HG02870 (cell line): ENCODE data around the gene TPGS2.
"Not testable (repeated sequence)": the region's sequence is repeated elsewhere in the genome, so short reads cannot be mapped to it uniquely, and the experiment has no call there.

Experiments
- ATAC-seq: cut with Tn5 transposase; IDR thresholded peaks from one replicate; pipeline ENCODE4 v1.9.1; 2021; ENCODE audit warnings: mild to moderate bottlenecking, moderate library complexity; ENCODE audit not compliant: unreplicated experiment

Gene TPGS2

GRCh38 chr18:36828630-36829361, at the start of gene TPGS2, which contains the start of gene KIAA1328:
TPGS2 (minus strand) TSS chr18:36829002; CDS start chr18:36828767, 235 bp downstream.
KIAA1328 (plus strand) TSS chr18:36829127; CDS start chr18:36829139, 12 bp downstream.
- peak; percentile 91 for ATAC-seq

- ATAC-seq = not testable (repeated sequence)
These were observed 45.0 kb upstream of the TPGS2 start for GRCh38 chr18:36873826-36874225.

DNA sequence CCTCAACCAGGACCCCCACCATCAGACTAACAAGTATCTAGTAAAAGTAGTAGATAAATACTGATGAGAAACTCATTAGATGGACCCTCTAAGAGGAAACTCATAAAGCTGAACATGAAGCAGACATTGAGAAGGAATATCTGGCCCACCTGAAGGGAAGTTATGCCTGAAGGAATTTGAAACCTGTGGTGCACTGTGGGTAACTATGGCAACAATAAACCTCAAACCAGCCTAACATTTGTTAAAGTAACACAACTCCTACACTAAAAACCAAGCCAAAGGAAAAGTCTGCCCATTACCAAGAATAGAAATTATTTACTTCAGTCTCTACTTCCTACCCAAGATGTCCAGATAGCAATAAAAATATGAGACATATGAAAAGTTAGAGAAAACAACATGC, 43.5 kb upstream of the TPGS2 start:
- ATAC-seq = no peak

DNA sequence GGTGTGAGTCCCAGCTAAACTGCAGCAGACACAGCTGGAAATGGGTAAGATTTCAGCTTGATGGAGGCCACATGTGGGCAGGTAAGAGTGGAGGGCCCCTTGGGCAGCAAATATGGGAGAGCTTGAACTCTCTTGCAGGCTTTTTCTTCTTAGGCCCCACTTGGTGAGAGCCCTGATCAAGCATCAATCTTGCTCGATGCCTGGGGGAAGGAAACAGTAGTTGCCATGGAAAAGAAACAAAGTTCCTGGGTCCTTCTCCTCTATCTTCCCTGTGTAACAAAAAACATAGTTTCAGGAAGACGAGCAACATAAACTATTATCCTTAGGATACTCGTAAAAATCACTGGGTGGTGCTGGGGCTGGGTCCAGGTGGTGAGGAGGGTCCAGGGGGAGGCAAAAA, 43.0 kb upstream of the TPGS2 start:
- ATAC-seq = no peak

GRCh38 chr18:36867056-36867455, 38.3 kb upstream of the TPGS2 start:
- no peak for ATAC-seq

GRCh38 chr18:36862182-36862581, 33.4 kb upstream of the TPGS2 start:
- no peak for ATAC-seq

GRCh38 chr18:36856815-36857214, 28.0 kb upstream of the TPGS2 start:
- ATAC-seq = no peak

DNA sequence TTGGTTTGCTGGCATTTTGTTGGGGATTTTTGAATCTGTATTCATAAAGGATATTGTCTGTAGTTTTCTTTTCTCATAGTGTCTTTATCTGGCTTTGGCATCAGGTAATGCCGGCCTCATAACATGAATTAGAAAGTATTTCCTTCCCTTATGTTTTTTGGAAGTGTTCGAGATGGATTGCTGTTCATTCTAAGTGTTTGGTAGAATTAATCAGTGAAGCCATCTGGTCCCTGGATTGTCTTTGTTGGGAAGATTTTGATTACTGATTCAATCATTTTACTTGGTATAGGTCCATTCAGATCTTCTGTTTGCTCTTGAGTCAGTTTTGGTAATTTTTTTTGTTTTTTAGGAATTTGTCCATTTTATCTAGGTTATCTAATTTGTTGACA, 22.4 kb upstream of the TPGS2 start:
- no peak for ATAC-seq

DNA sequence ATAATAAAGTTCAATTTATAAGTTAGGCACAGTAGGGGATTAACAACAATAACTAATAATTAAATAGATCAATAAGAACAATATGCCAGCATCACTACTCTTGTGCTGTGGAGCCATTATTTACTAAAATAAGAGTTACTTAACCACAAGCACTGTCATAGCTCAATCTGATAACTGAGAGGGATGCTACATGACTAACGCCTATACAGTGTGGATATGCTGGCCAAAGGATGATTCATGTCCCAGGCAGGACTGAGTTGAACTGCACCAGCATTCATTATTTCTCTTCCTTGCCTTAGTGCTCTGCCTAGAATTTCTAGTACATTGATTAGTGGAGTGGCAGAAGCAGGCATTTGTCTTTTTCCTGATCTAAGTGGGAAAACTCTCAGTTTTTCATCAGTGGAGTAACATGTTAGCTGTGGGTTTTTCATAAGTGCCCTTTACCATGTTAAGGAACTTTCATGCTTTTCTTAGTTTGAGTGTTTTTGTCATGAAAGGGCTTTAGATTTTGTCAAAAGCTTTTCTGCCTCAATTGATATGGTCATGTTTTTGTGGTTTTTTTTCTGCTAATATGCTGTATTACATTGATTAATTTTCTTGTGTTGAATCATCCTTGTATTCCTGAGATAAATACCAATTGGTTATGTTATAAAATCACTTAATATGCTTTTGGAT, 21.9 kb upstream of the TPGS2 start:
- no peak for ATAC-seq

GRCh38 chr18:36849288-36850006, 20.6 kb upstream of the TPGS2 start:
- no peak for ATAC-seq

DNA sequence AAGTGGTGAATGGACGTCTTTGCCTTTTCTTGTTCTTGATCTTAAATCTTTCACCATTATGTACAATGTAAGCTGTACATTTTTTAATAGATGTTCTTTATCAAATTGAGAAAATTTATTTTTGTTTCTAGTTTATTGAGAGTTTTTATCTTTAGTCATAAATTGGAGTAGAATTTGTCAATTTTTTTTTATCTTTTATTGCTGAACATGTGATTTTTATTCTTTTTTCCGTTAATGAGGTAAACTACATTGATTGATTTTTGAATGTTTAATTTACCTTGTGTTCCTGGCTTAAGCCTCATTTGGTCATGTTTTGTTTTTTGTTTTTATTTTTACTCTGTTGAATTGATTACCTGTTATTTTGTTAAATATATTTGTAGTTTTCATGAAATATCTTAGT, 19.8 kb upstream of the TPGS2 start:
- no peak for ATAC-seq

- no peak for ATAC-seq
These were observed 15.0 kb upstream of the TPGS2 start for GRCh38 chr18:36843784-36844183.

- ATAC-seq = no peak
These were observed 14.4 kb upstream of the TPGS2 start for GRCh38 chr18:36843199-36843598.

DNA sequence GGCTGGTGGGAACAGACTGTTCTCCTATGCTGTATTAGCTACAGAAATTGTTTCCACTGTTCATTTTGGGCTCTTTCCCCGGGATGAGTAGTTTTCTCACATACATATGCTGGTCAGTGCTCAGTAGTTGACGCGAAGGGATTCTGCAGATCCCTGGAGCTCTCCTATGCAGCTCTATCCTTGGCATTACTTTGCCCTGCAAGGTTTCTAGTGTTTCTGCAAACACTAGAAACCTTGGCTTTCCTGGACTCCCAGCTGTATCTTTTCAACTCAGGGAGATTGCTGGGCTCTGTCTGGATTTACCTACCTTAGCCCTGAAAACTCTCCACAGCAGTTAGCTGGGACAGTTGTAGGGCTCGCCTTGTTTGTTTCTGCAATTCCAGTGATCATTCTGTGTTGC, 11.0 kb upstream of the TPGS2 start:
- ATAC-seq = no peak

DNA sequence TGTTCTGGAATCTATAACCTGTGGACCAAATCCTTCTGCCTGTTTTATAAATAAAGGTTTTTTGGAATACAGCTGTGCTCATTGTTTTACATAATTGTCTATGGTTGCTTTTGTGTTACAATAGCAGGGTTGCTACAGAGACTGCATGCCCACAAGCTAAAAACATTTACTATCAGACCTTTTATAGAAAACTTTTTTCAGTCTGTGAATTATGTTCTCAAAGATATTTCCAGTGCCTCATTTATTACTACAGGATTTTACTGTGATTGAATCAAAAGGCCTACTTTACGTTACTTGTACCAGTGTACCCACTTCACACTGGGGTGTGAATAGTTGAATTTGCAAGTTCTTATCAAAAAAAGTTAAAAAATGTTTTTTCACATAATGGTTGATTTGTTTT, 7.1 kb upstream of the TPGS2 start:
- ATAC-seq = no peak

- no peak for ATAC-seq
These were observed 4.3 kb upstream of the TPGS2 start for GRCh38 chr18:36833120-36833519.

GRCh38 chr18:36831139-36831538, 2.3 kb upstream of the TPGS2 start:
- no peak for ATAC-seq

GRCh38 chr18:36830158-36830495, 1.3 kb upstream of the TPGS2 start:
- no peak for ATAC-seq

DNA sequence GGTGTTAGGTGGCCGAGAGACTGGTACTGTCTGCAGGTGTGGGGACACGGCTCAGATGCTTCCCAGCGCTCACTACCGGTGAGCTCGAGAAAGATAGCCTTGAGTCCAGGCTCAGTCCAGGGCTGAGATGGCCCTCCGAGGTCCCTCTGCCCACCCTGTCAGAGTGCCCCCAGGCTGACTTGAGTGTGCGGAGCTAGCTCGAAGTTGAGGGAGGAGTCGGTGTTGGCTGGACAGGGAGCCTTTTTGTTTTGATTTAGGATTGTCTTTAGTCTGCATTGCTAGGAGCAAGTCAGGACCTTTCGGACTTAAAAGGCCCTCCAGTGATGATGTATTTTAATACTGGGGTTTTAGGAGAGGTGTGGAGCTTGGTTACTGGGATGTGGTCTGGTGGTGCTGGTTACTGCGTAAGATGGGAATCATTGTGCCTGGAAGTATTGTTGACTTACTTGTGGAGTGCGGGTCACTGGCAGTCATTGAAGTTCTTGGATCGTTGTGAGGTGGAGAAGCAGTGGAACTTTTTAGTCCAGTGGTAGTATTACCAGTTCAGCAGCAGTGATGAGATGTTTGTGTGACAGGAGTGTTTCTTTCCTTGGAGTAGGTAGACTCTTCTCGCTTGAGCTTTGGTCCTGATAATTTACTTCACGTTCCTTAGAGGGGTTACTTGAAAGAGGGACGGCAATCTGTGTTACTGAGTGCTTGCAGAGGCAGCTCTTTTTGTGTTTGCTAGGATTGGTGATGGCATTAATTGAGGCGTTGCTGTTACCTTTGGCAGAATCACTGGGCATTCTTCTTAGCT, 758 bp upstream of the TPGS2 start:
- no peak for ATAC-seq

DNA sequence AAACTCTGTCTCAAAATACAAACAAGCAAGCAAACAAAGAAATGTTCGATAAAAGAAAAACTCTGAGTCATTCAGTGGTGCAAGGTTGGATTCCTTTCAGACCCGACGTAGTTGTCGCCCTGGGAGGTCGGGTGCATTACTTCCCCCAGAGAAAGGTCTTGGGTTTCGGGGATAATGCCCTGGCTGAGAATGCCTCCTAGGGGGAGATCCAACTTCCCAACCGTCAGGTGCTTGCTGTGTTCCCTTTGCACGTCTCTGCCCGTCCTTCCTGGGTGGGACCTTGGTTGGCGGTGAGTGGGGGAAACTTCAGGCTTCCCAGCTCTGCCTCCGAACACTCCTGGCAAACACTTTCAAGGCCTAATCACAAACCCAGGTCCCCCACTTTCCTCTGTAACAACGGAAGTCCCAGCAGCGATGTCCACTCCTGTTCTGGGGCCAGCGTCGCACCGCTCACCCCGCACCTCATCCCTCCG, 609 bp downstream of the TPGS2 start:
- ATAC-seq = no peak

DNA sequence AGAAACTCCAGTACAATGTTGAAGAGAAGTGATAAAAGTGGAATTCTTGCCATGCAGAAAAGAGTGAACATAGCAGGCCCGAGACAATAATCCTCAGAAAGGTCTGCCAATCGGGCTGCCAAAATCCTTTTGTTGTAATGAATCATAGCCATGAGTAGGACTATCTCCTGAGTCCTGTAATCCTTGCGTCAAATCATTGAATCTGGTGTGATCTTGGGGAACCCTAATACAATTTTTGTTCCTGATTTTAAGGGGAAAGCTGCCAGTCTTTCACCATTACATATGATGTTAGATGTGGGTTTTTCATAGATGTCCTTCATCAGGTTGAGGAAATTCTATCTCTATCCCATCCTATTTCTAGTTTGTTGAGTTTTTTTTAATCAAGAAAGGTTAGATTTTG, 2.2 kb downstream of the TPGS2 start:
- ATAC-seq = no peak
